ENCODE results near the gene ACBD6. TPM values are rescaled to one million over a fixed set of nuclear protein-coding genes. Genes with fewer than 3 reads are reported as not detected.

Gene ACBD6
- total RNA-seq, 3 donors from 2014 or later (not counting 1 experiment from before 2014, with no cell fraction given) = 29.8 to 47.3 (median 41.9) TPM

DNA sequence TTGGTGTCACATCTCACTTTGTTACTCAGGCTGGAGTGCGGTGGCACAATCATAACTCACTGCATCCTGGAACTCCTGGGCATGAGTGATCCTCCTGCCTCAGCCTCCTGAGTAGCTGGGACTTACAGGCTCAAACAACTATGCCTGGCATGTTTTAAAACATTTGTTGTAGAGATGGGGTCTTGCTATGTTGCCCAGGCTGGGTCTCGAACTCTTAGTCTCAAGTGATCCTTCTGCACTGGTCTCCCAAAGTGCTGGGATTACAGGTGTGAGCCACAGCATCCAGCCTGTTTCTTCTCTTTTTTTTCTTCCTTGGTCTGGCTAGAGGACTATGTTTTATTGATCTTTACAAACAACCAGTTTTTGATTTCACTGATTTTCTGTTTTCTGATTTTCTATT, 207.7 kb downstream of the ACBD6 start:
- Histone ChIP-seq H3K4me3 (ENCODE audit: low read length) (no peak overlapping the region), H3K9me3 (ENCODE audit: control insufficient read depth, insufficient read depth, low read length) (no peaks in the 10 kb centered on the region), H3K27me3 (ENCODE audit: control insufficient read depth, insufficient read depth, low read length) (no peaks in the 10 kb centered on the region), H3K27ac (ENCODE audit: low read length) (no peak overlapping the region), H3K36me3 (ENCODE audit: control insufficient read depth, insufficient read depth, low read length) (no peaks in the 10 kb centered on the region), H3K4me1 (ENCODE audit: control insufficient read depth, insufficient read depth, low read length) (no peaks in the 10 kb centered on the region)
- 100% methylated on average over 2 of the region's 2 CpGs for WGBS (ENCODE audit: insufficient coverage)
- ATAC-seq = no peak
- Mint-ChIP-seq H3K36me3 (no peaks in the 10 kb centered on the region), H3K4me1 (peaks cover 6 to 8% of the 10 kb centered on the region in 2 donors), H3K4me3 (no peak overlapping the region), H3K27ac (no peak overlapping the region), H3K27me3 (ENCODE audit: low read depth in 2 of 2) (no peaks in the 10 kb centered on the region), H3K9me3 (no peaks in the 10 kb centered on the region)
- TF ChIP-seq, protein P1, sequence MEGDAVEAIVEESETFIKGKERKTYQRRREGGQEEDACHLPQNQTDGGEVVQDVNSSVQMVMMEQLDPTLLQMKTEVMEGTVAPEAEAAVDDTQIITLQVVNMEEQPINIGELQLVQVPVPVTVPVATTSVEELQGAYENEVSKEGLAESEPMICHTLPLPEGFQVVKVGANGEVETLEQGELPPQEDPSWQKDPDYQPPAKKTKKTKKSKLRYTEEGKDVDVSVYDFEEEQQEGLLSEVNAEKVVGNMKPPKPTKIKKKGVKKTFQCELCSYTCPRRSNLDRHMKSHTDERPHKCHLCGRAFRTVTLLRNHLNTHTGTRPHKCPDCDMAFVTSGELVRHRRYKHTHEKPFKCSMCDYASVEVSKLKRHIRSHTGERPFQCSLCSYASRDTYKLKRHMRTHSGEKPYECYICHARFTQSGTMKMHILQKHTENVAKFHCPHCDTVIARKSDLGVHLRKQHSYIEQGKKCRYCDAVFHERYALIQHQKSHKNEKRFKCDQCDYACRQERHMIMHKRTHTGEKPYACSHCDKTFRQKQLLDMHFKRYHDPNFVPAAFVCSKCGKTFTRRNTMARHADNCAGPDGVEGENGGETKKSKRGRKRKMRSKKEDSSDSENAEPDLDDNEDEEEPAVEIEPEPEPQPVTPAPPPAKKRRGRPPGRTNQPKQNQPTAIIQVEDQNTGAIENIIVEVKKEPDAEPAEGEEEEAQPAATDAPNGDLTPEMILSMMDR (IDR thresholded peaks at IDR 0.05) = no peak
- intact Hi-C loops (cut with micrococcal nuclease) = no loop called here
- no peak for DNase-seq

DNA sequence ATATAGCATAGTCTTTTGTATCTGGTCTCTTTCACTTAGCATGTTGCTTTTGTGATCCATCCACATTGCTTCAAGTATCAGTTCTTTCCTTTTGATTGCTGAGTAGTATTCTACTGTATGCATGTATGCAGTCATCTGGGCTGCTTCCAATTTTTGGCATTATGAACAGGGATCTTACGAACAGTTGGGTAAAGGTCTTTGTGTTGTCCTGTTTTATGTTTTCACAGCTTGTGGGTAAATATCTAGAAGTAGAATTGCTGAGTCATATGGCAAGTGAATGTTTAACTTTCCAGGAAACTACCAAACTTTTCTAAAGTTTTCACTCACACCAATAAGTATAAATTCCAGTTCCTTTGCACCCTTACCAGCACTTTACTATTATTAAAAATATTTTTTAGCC, 211.4 kb downstream of the ACBD6 start:
- Mint-ChIP-seq H3K4me1 (peaks cover 15 to 16% of the 10 kb centered on the region in 2 donors), H3K27me3 (ENCODE audit: low read depth in 2 of 2) (no peaks in the 10 kb centered on the region), H3K9me3 (no peaks in the 10 kb centered on the region), H3K27ac (no peak overlapping the region), H3K36me3 (no peaks in the 10 kb centered on the region), H3K4me3 (no peak overlapping the region)
- ATAC-seq (no peak), DNase-seq (no peak)
- TF ChIP-seq, protein P1 (IDR thresholded peaks at IDR 0.05) = no peak
- intact Hi-C loops (cut with micrococcal nuclease) = no loop called here
- no peak overlapping the region for H3K27ac ChIP-seq (ENCODE audit: low read length)
- H3K36me3 ChIP-seq (ENCODE audit: control insufficient read depth, insufficient read depth, low read length) = peaks cover 2% of the 10 kb centered on the region
- no peaks in the 10 kb centered on the region for H3K9me3 ChIP-seq (ENCODE audit: control insufficient read depth, insufficient read depth, low read length)
- WGBS (ENCODE audit: insufficient coverage) = 70% methylated on average over 1 of the region's 1 CpG
- H3K27me3 ChIP-seq (ENCODE audit: control insufficient read depth, insufficient read depth, low read length) = no peaks in the 10 kb centered on the region
- H3K4me3 ChIP-seq (ENCODE audit: low read length) = no peak overlapping the region
- H3K4me1 ChIP-seq (ENCODE audit: control insufficient read depth, insufficient read depth, low read length) = no peaks in the 10 kb centered on the region

DNA sequence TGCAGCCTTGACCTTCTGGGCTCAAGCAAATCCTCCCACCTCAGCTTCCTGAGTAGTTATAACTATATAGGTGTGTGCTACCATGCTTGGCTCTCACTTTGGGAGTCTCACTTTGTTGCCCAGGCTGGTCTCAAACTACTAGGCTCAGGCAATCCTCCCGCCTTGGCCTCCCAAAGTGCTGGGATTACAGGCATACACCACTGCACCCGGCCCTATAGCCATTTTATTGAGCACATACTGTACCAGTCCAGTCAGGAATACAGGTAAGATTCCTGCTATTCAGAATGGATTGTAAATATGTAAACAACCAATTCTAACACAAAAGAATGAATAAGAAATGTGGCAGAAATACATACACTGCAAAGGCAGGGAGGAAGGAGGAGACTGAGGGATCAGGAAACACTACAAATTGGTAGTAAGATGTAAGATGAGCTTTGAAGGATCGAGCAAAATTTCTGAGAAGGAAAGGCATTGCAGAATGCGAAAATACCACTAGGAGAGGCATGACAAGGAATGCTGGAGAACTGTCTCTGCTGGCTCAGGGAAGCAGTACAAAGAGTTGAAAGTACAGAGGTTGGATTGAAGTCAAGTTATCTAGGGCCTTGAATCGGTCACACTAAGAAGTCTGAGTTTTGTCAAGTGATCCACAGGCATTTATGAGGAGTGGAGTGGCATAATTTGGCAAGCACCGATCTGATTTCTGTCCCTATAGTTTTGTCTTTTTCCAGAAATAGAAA, 211.9 kb downstream of the ACBD6 start:
- H3K36me3 Mint-ChIP-seq = no peaks in the 10 kb centered on the region
- no peaks in the 10 kb centered on the region for H3K27me3 Mint-ChIP-seq (ENCODE audit: low read depth in 2 of 2)
- DNase-seq (no peak), ATAC-seq (no peak)
- Histone ChIP-seq H3K4me3 (ENCODE audit: low read length) (no peak overlapping the region), H3K4me1 (ENCODE audit: control insufficient read depth, insufficient read depth, low read length) (no peaks in the 10 kb centered on the region), H3K9me3 (ENCODE audit: control insufficient read depth, insufficient read depth, low read length) (no peaks in the 10 kb centered on the region), H3K27me3 (ENCODE audit: control insufficient read depth, insufficient read depth, low read length) (no peaks in the 10 kb centered on the region), H3K36me3 (ENCODE audit: control insufficient read depth, insufficient read depth, low read length) (peaks cover 4% of the 10 kb centered on the region), H3K27ac (ENCODE audit: low read length) (no peak overlapping the region)
- WGBS (ENCODE audit: insufficient coverage) = over 99% methylated on average over 6 of the region's 6 CpGs
- H3K9me3 Mint-ChIP-seq = no peaks in the 10 kb centered on the region
- intact Hi-C loops (cut with micrococcal nuclease) = no loop called here
- H3K27ac Mint-ChIP-seq = no peak overlapping the region
- TF ChIP-seq, protein P1 (IDR thresholded peaks at IDR 0.05) = no peak
- peaks cover 10 to 16% of the 10 kb centered on the region in 2 donors for H3K4me1 Mint-ChIP-seq
- no peak overlapping the region for H3K4me3 Mint-ChIP-seq

DNA sequence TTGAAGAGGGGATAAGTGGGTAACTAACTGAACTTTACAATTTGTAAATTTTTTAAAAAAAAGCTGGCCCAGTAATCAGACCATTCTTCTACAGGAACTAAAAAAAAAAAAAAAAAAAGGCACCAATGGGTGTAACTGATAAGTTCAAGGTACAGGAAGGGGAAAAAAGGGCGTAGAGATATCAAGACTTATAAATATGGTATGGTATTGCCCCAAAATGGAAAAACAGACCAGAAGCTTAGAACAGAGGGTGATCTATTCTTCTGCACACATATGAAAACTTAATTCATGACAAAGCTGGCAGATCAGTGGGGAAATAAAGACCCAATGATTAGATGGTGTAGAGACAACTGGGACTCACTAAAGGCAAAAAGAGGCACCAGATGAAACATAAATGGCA, 213.4 kb downstream of the ACBD6 start:
- TF ChIP-seq, protein P1 (IDR thresholded peaks at IDR 0.05) = no peak
- H3K4me1 Mint-ChIP-seq = peaks cover 10 to 16% of the 10 kb centered on the region in 2 donors
- H3K27me3 Mint-ChIP-seq (ENCODE audit: low read depth in 2 of 2) = no peaks in the 10 kb centered on the region
- Histone ChIP-seq H3K27me3 (ENCODE audit: control insufficient read depth, insufficient read depth, low read length) (no peaks in the 10 kb centered on the region), H3K9me3 (ENCODE audit: control insufficient read depth, insufficient read depth, low read length) (no peaks in the 10 kb centered on the region), H3K27ac (ENCODE audit: low read length) (no peak overlapping the region), H3K4me3 (ENCODE audit: low read length) (no peak overlapping the region), H3K4me1 (ENCODE audit: control insufficient read depth, insufficient read depth, low read length) (no peaks in the 10 kb centered on the region), H3K36me3 (ENCODE audit: control insufficient read depth, insufficient read depth, low read length) (peaks cover 5% of the 10 kb centered on the region)
- 33% methylated on average over 1 of the region's 1 CpG for WGBS (ENCODE audit: insufficient coverage)
- ATAC-seq = no peak
- DNase-seq = no peak
- peak overlapping the region in 1 of 2 donors; percentile 3 for H3K27ac Mint-ChIP-seq
- H3K4me3 Mint-ChIP-seq = no peak overlapping the region
- intact Hi-C loops (cut with micrococcal nuclease) = no loop called here
- H3K9me3 Mint-ChIP-seq = no peaks in the 10 kb centered on the region
- no peaks in the 10 kb centered on the region for H3K36me3 Mint-ChIP-seq
